SU-DHL-6 (cell line): ENCODE measurements around the gene ARHGAP27.

ENCODE experiments used
- H2AFZ ChIP-seq: fragments of 200-600 bp; sonication (generic); 2 replicates; pipeline ENCODE4 v1.6.1; 2014; ENCODE audit warnings: low read depth, mild to moderate bottlenecking, moderate library complexity, mixed read lengths, antibody characterized with exemption, low read length; ENCODE audit not compliant: severe bottlenecking
- H3F3A ChIP-seq: fragments of 200-600 bp; shearing (Covaris generic); 2 replicates; pipeline ENCODE4 v1.6.0; 2016; ENCODE audit warnings: antibody characterized with exemption, mild to moderate bottlenecking; ENCODE audit not compliant: insufficient read depth
- H3K27ac ChIP-seq: fragments of 200-600 bp; sonication (generic); 2 replicates; pipeline ENCODE4 v1.5.1; 2016; ENCODE audit warnings: low read depth, mild to moderate bottlenecking, low read length, moderate library complexity, mixed read lengths
- H3K27me3 ChIP-seq: fragments of 200-600 bp; sonication (generic), shearing (Covaris generic); 2 replicates; pipeline ENCODE4 v1.6.0; 2014; ENCODE audit warnings: mild to moderate bottlenecking, low read length
- H3K36me3 ChIP-seq: fragments of 200-600 bp; sonication (generic); 2 replicates; pipeline ENCODE4 v1.6.1; 2014; ENCODE audit warnings: mild to moderate bottlenecking, low read length, mixed read lengths
- H3K4me2 ChIP-seq: fragments of 300-600, 200-600 bp; shearing (Covaris generic), sonication (generic); 2 replicates; pipeline ENCODE4 v1.6.0; 2014; ENCODE audit warnings: low read length, low read depth, mild to moderate bottlenecking; ENCODE audit not compliant: poor library complexity, severe bottlenecking
- H3K4me3 ChIP-seq: fragments of 200-600 bp; sonication (generic); 2 replicates; pipeline ENCODE4 v1.5.1; 2014; ENCODE audit warnings: antibody characterized with exemption, low read length, mild to moderate bottlenecking, mixed read lengths; ENCODE audit not compliant: insufficient read depth, poor library complexity, severe bottlenecking
- H3K79me2 ChIP-seq: fragments of 200-600 bp; sonication (generic); 2 replicates; pipeline ENCODE4 v1.6.1; 2014; ENCODE audit warnings: mild to moderate bottlenecking, low read length, moderate library complexity; ENCODE audit not compliant: insufficient read depth
- H3K9ac ChIP-seq: fragments of 200-600 bp; sonication (generic); 2 replicates; pipeline ENCODE4 v1.7.0; 2014; ENCODE audit warnings: mild to moderate bottlenecking, low read length
- H3K9me2 ChIP-seq: fragments of 200-600 bp; sonication (generic); replicated peaks from 2 replicates; pipeline ENCODE4 v1.6.1; 2014; ENCODE audit warnings: low read length; ENCODE audit not compliant: insufficient read depth
- H3K9me3 ChIP-seq: fragments of 200-600 bp; sonication (generic); 2 replicates; pipeline ENCODE4 v1.6.1; 2014; ENCODE audit warnings: low read length, mixed read lengths; ENCODE audit not compliant: insufficient read depth
- H4K20me1 ChIP-seq: fragments of 200-600 bp; sonication (generic); 2 replicates; pipeline ENCODE4 v1.6.1; 2014; ENCODE audit warnings: low read depth, mild to moderate bottlenecking, antibody characterized with exemption, low read length, moderate library complexity, mixed read lengths
- EZH2phosphoT487 ChIP-seq: fragments of 200-600 bp; sonication (generic), shearing (Covaris generic); conservative IDR thresholded peaks from 2 replicates; pipeline ENCODE4 v1.6.1; 2018; ENCODE audit warnings: mild to moderate bottlenecking, antibody characterized with exemption, low read length, moderate library complexity, mixed read lengths
- TF ChIP-seq, protein P1 (sequence below): fragments of 200-600 bp; sonication (generic); IDR thresholded peaks from one replicate; pipeline ENCODE4 v1.5.1; 2017; ENCODE audit warnings: antibody characterized with exemption, mild to moderate bottlenecking, low read length, moderate library complexity; ENCODE audit not compliant: insufficient read depth, poor library complexity, severe bottlenecking

Gene ARHGAP27

DNA sequence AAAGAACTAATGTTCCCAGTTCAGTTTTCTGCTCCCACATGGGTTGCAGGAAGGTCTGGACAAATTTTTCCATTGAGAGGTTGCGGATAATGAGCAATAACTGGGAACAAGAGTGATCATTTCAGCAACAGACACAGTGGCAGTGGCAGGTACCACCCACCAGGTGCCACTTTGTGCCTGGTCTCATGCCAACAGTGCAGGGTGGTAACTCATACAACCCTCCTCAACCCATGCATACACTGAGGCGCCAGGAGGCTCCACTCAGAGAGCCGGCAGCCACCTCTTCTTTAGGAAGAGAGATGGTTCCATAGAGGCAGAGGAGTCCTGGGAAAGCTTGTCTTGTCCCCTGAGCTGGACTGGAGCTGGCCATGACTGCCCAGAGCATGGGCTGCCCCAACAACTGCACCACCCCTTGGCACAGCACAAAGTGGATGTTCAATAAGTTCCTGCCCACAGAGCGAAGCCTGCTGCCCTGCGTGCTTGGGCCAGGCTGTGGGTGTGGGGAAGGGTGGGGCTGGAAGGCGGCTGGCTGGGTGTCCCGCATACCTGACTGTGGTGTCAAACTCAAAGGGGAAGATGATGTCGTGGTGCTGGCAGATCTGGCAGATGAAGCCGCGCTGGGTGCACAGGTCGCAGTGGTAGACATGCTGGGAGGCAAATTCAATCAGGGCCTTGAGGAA lies 6.4 kb upstream of the ARHGAP27 start:
- H4K20me1 ChIP-seq: no peaks in the 10 kb centered on the region
- H2AFZ ChIP-seq: no peak overlapping the region
- H3K9ac ChIP-seq: no peak overlapping the region
- H3F3A ChIP-seq: no peaks in the 10 kb centered on the region
- H3K9me2 ChIP-seq: no peaks in the 10 kb centered on the region
- no peaks in the 10 kb centered on the region for H3K79me2 ChIP-seq
- no peaks in the 10 kb centered on the region for H3K9me3 ChIP-seq
- no peaks in the 10 kb centered on the region for H3K36me3 ChIP-seq
- H3K27ac ChIP-seq: no peak overlapping the region
- TF ChIP-seq, protein P1, sequence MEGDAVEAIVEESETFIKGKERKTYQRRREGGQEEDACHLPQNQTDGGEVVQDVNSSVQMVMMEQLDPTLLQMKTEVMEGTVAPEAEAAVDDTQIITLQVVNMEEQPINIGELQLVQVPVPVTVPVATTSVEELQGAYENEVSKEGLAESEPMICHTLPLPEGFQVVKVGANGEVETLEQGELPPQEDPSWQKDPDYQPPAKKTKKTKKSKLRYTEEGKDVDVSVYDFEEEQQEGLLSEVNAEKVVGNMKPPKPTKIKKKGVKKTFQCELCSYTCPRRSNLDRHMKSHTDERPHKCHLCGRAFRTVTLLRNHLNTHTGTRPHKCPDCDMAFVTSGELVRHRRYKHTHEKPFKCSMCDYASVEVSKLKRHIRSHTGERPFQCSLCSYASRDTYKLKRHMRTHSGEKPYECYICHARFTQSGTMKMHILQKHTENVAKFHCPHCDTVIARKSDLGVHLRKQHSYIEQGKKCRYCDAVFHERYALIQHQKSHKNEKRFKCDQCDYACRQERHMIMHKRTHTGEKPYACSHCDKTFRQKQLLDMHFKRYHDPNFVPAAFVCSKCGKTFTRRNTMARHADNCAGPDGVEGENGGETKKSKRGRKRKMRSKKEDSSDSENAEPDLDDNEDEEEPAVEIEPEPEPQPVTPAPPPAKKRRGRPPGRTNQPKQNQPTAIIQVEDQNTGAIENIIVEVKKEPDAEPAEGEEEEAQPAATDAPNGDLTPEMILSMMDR: no peak
- TF ChIP-seq EZH2phosphoT487: no peak
- no peak overlapping the region for H3K4me3 ChIP-seq
- no peaks in the 10 kb centered on the region for H3K27me3 ChIP-seq
- H3K4me2 ChIP-seq: no peak overlapping the region

DNA sequence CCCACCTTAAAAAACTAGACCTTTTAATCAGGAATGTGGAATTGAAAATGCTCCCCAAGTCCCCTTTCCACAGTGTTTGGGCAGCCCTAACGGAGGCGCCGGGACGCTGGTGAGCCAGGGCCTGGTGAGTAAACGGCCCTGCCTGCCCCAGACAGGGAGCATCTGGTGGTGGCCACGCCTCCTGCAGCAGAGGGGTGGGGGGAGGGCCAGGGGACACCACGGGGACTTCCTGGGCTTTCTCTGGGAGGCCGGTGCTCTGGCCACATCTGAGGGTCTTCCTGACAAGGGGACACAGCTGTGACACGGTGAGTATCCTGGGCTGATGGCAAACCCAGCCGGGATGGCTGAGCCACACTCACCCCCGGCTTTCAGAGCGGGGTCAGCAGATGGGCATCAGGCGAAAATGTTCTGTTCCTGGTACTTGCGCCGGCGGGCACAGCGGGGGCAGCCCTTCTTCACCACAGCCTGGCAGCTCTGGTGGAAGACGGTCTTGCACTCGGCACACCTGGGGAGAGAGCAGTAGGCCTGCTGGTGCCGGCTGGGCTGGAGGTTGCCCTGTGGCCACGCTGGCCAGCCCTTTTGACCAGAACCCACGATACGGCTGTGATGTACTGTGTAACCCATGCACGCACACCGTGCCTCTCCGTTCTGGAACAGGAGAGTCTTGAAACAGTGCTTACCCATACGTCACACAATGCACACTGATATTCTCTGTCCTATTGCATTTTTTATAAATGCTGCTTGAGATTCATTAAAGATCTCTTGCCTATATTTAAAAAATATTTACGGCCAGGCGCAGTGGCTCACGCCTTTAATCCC lies 5.0 kb upstream of the ARHGAP27 start:
- Histone ChIP-seq H3K4me3 (no peak overlapping the region), H4K20me1 (no peaks in the 10 kb centered on the region), H3K9ac (no peak overlapping the region), H2AFZ (no peak overlapping the region), H3K79me2 (no peaks in the 10 kb centered on the region), H3K27ac (no peak overlapping the region), H3K27me3 (no peaks in the 10 kb centered on the region), H3K4me2 (no peak overlapping the region), H3K9me3 (no peaks in the 10 kb centered on the region), H3K36me3 (no peaks in the 10 kb centered on the region), H3K9me2 (no peaks in the 10 kb centered on the region), H3F3A (no peaks in the 10 kb centered on the region)
- TF ChIP-seq, protein P1: no peak
- no peak for TF ChIP-seq EZH2phosphoT487

- H2AFZ ChIP-seq: no peak overlapping the region
- H3K27me3 ChIP-seq: no peaks in the 10 kb centered on the region
- no peaks in the 10 kb centered on the region for H4K20me1 ChIP-seq
- H3K4me2 ChIP-seq: no peak overlapping the region
- H3K27ac ChIP-seq: no peak overlapping the region
- no peaks in the 10 kb centered on the region for H3K9me3 ChIP-seq
- H3K79me2 ChIP-seq: no peaks in the 10 kb centered on the region
- TF ChIP-seq, protein P1: no peak
- TF ChIP-seq EZH2phosphoT487: no peak
- no peak overlapping the region for H3K9ac ChIP-seq
- H3K4me3 ChIP-seq: no peak overlapping the region
- H3K9me2 ChIP-seq: no peaks in the 10 kb centered on the region
- H3K36me3 ChIP-seq: no peaks in the 10 kb centered on the region
- no peaks in the 10 kb centered on the region for H3F3A ChIP-seq
These were observed 4.2 kb upstream of the ARHGAP27 start for GRCh38 chr17:45436625-45437464.
